Ascending aorta (tissue), 2 donors: Measurements from ENCODE around the gene TXNRD1. TPM values are rescaled to one million over a fixed set of nuclear protein-coding genes. Genes with fewer than 3 reads are reported as not detected.

ENCODE experiments used
- DNase-seq, 2 donors: peaks; one replicate each; pipeline ENCODE4 v3.0.0-alpha.2; 2019; ENCODE audit warnings: low spot score in 2 of 2
- H3K27ac ChIP-seq, 2 donors: fragments of 200-600 bp; sonication (generic); one replicate each; pipeline ENCODE4 v1.5.1; 2016 to 2017; ENCODE audit warnings: mild to moderate bottlenecking in 1 of 2
- H3K27me3 ChIP-seq: fragments of 200-600 bp; sonication (generic); one replicate; pipeline ENCODE4 v1.5.1; 2017
- H3K36me3 ChIP-seq, 2 donors: fragments of 200-600 bp; sonication (generic); one replicate each; pipeline ENCODE4 v1.5.1; 2016
- H3K4me1 ChIP-seq, 2 donors: fragments of 200-600 bp; sonication (generic); one replicate each; pipeline ENCODE4 v1.5.1; 2016 to 2017; ENCODE audit warnings: mild to moderate bottlenecking in 1 of 2
- H3K4me3 ChIP-seq, 2 donors: fragments of 200-600 bp; sonication (generic); one replicate each; pipeline ENCODE4 v1.5.1; 2016 to 2017; ENCODE audit warnings: mild to moderate bottlenecking in 1 of 2
- H3K9me3 ChIP-seq, 2 donors: fragments of 200-600 bp; sonication (generic); one replicate each; pipeline ENCODE4 v1.5.1; 2016
- CTCF ChIP-seq, 3 experiments: fragments of 200-600 bp in 2 of 3; fragments of 450-650 bp in 1 of 3; sonication (generic) in 2 of 3; IDR thresholded peaks; one replicate each; pipeline ENCODE4 v1.5.1; 2016 to 2019; ENCODE audit warnings: antibody characterized with exemption in 3 of 3, mild to moderate bottlenecking in 1 of 3, moderate library complexity in 1 of 3
- intact Hi-C: fragments of 100-400 bp; cut with DNase I; formaldehyde crosslinking; loops from one replicate; pipeline ENCODE4 v1.15.1; 2023
- total RNA-seq: library from RNA; depleted of rRNA; stranded (reverse); fragments of >200 nt; gene quantifications from one replicate; pipeline ENCODE4 v1.1.0, GENCODE V29; 2016

TXNRD1 gene
- total RNA-seq, 1 donor from 2014 or later: 67.4 TPM

GRCh38 chr12:104313568-104314241, 98.1 kb downstream of the TXNRD1 start:
- Histone ChIP-seq H3K4me1 (no peaks in the 10 kb centered on the region), H3K27ac (no peak overlapping the region), H3K27me3 (no peaks in the 10 kb centered on the region), H3K9me3 (no peaks in the 10 kb centered on the region), H3K36me3 (peaks cover 74 to 89% of the 10 kb centered on the region in 2 donors), H3K4me3 (no peak overlapping the region)
- TF ChIP-seq CTCF (IDR thresholded peaks at IDR 0.05): no peak
- DNase-seq: no peak
- intact Hi-C loops: no loop called here

- TF ChIP-seq CTCF (IDR thresholded peaks at IDR 0.05): no peak
- H3K4me1 ChIP-seq: no peaks in the 10 kb centered on the region
- H3K4me3 ChIP-seq: no peak overlapping the region
- H3K27me3 ChIP-seq: no peaks in the 10 kb centered on the region
- intact Hi-C loops: no loop called here
- H3K9me3 ChIP-seq: no peaks in the 10 kb centered on the region
- DNase-seq: no peak
- peaks cover 76 to 95% of the 10 kb centered on the region in 2 donors for H3K36me3 ChIP-seq
- H3K27ac ChIP-seq: no peak overlapping the region
Measured at GRCh38 chr12:104314242-104314614, 98.6 kb downstream of the TXNRD1 start.

- intact Hi-C loops: no loop called here
- H3K9me3 ChIP-seq: no peaks in the 10 kb centered on the region
- H3K27me3 ChIP-seq: no peaks in the 10 kb centered on the region
- H3K36me3 ChIP-seq: peaks cover 88 to 99% of the 10 kb centered on the region in 2 donors
- TF ChIP-seq CTCF (IDR thresholded peaks at IDR 0.05): no peak
- no peak overlapping the region for H3K27ac ChIP-seq
- no peaks in the 10 kb centered on the region for H3K4me1 ChIP-seq
- DNase-seq: no peak
- H3K4me3 ChIP-seq: no peak overlapping the region
Measured at GRCh38 chr12:104315326-104316224, 100.0 kb downstream of the TXNRD1 start.

- peaks cover 90 to 99% of the 10 kb centered on the region in 2 donors for H3K36me3 ChIP-seq
- DNase-seq: no peak
- no peaks in the 10 kb centered on the region for H3K27me3 ChIP-seq
- H3K27ac ChIP-seq: peak overlapping the region in 1 of 2 donors; percentile 8
- intact Hi-C loops: no loop called here
- H3K9me3 ChIP-seq: no peaks in the 10 kb centered on the region
- no peak overlapping the region for H3K4me3 ChIP-seq
- no peaks in the 10 kb centered on the region for H3K4me1 ChIP-seq
- TF ChIP-seq CTCF (IDR thresholded peaks at IDR 0.05): no peak
Measured at GRCh38 chr12:104316936-104317335, 101.4 kb downstream of the TXNRD1 start.

GRCh38 chr12:104317538-104318210, 102.1 kb downstream of the TXNRD1 start:
- Histone ChIP-seq H3K4me3 (no peak overlapping the region), H3K36me3 (peaks cover 91 to 99% of the 10 kb centered on the region in 2 donors), H3K27ac (peak overlapping the region in 1 of 2 donors; percentile 8), H3K4me1 (no peaks in the 10 kb centered on the region), H3K27me3 (no peaks in the 10 kb centered on the region), H3K9me3 (no peaks in the 10 kb centered on the region)
- no peak for DNase-seq
- no peak for TF ChIP-seq CTCF (IDR thresholded peaks at IDR 0.05)
- intact Hi-C loops: no loop called here
